HCT116 (cell line): ENCODE measurements around the gene MISFA. TPM values are rescaled to one million over a fixed set of nuclear protein-coding genes. Genes with fewer than 3 reads are reported as not detected.
A peak's percentile ranks its signal among the peaks of the same experiment; 100 is the strongest.
"Not testable (repeated sequence)": the region's sequence is repeated elsewhere in the genome, so short reads cannot be mapped to it uniquely, and the experiment has no call there.

Experiments used
- ATAC-seq: fragments of 200-7000 bp; cut with Tn5 transposase; 2 replicates; pipeline ENCODE4 v1.9.1; 2020; ENCODE audit warnings: mild to moderate bottlenecking, moderate library complexity
- BruUV-seq: library from RNA; stranded (reverse); fragments of 400-500 nt; replicated peaks from 2 replicates; lab custom pipeline; 2021; lab: Mats Ljungman, UMichigan
- CTCF ChIA-PET: fragments of 300-600 bp; sonication (Branson Sonifier 250); formaldehyde crosslinking; loops from one replicate; lab custom pipeline; 2021; ENCODE audit warnings: antibody characterized with exemption; lab: Charles Lee
- POLR2A ChIA-PET: fragments of 300-600, 350-600 bp; sonication (Branson Sonifier 250); formaldehyde crosslinking; loops from one replicate; lab custom pipeline; 2021; ENCODE audit warnings: antibody characterized with exemption; lab: Charles Lee
- RAD21 ChIA-PET, 2 experiments: fragments of 300-600 bp; sonication (Branson Sonifier 250); formaldehyde crosslinking; loops; one replicate each; lab custom pipeline; 2023; ENCODE audit warnings: low total read pairs in 2 of 2; ENCODE audit not compliant: uncharacterized antibody in 2 of 2, unreplicated experiment in 2 of 2, low non-redundant PET in 1 of 2; lab: Charles Lee
- DNase-seq: peaks from one replicate; pipeline ENCODE4 v3.0.0-alpha.2; 2010; ENCODE audit warnings: low read depth, low spot score
- H2AFZ ChIP-seq: fragments of 200-600 bp; shearing (Covaris generic), sonication (generic); 2 replicates; pipeline ENCODE4 v1.6.1; 2017; ENCODE audit warnings: low read depth, mixed run types, mixed read lengths, antibody characterized with exemption, low read length; ENCODE audit not compliant: poor library complexity, severe bottlenecking
- H3K27ac ChIP-seq: 2 replicates; pipeline ENCODE4 v1.5.1; 2012; ENCODE audit warnings: low read depth, low read length
- H3K27me3 ChIP-seq: fragments of 200-600 bp; sonication (generic); 2 replicates; pipeline ENCODE4 v1.6.1; 2016; ENCODE audit warnings: mixed run types, low read length, mixed read lengths; ENCODE audit not compliant: insufficient read depth
- H3K36me3 ChIP-seq, 2 experiments: fragments of 200-500 bp in 1 of 2; fragments of 200-600 bp in 1 of 2; sonication (Bioruptor generic) in 1 of 2; sonication (generic) in 1 of 2; 2 replicates each; pipeline versions ENCODE4 v1.5.1 to v1.6.1; 2014 to 2016; ENCODE audit warnings: low read length in 2 of 2, inconsistent platforms in 1 of 2, mixed read lengths in 1 of 2, mixed run types in 1 of 2; ENCODE audit not compliant: insufficient read depth in 2 of 2, control insufficient read depth in 1 of 2
- H3K4me1 ChIP-seq, 2 experiments: fragments of 200-600 bp in 1 of 2; sonication (generic) in 1 of 2; 2 replicates each; pipeline versions ENCODE4 v1.5.1 to v1.6.1; 2012 to 2017; ENCODE audit warnings: low read length in 2 of 2, inconsistent platforms in 1 of 2, mild to moderate bottlenecking in 1 of 2, mixed read lengths in 1 of 2, mixed run types in 1 of 2, moderate library complexity in 1 of 2; ENCODE audit not compliant: insufficient read depth in 2 of 2, control insufficient read depth in 1 of 2
- H3K4me2 ChIP-seq: fragments of 200-600 bp; sonication (generic); 2 replicates; pipeline ENCODE4 v1.6.1; 2017; ENCODE audit warnings: mixed run types, low read length, mixed read lengths
- H3K4me3 ChIP-seq, 2 experiments: fragments of 200-600 bp in 1 of 2; sonication (generic) in 1 of 2; replicated peaks in 1 of 2; 2 replicates each; pipeline ENCODE4 v1.5.1; 2011 to 2016; ENCODE audit warnings: low read length in 2 of 2, control low read depth in 1 of 2, low read depth in 1 of 2, mild to moderate bottlenecking in 1 of 2, mixed read lengths in 1 of 2, mixed run types in 1 of 2
- H3K79me2 ChIP-seq: fragments of 200-600 bp; sonication (generic); 2 replicates; pipeline ENCODE4 v1.6.1; 2017; ENCODE audit warnings: mild to moderate bottlenecking, mixed run types, low read length, moderate library complexity, mixed read lengths; ENCODE audit not compliant: insufficient read depth
- H3K9ac ChIP-seq: fragments of 200-600 bp; sonication (generic); 2 replicates; pipeline ENCODE4 v1.6.1; 2016; ENCODE audit warnings: low read length, mixed read lengths
- H3K9me2 ChIP-seq: fragments of 200-600 bp; sonication (generic), shearing (Covaris generic); 2 replicates; pipeline ENCODE4 v1.6.1; 2017; ENCODE audit warnings: mixed run types, mild to moderate bottlenecking, moderate library complexity; ENCODE audit not compliant: insufficient read depth
- H3K9me3 ChIP-seq, 2 experiments: fragments of 200-500 bp in 1 of 2; fragments of 200-600 bp in 1 of 2; sonication (Bioruptor generic) in 1 of 2; sonication (generic) in 1 of 2; 2 replicates each; pipeline ENCODE4 v1.6.1; 2014 to 2017; ENCODE audit warnings: low read length in 2 of 2, mixed read lengths in 2 of 2, inconsistent platforms in 1 of 2, low read depth in 1 of 2, mild to moderate bottlenecking in 1 of 2, mixed run types in 1 of 2, moderate library complexity in 1 of 2; ENCODE audit not compliant: control insufficient read depth in 1 of 2, insufficient read depth in 1 of 2
- H4K20me1 ChIP-seq: fragments of 200-600 bp; sonication (generic), shearing (Covaris generic); 2 replicates; pipeline ENCODE4 v1.6.1; 2017; ENCODE audit warnings: mixed run types, mild to moderate bottlenecking, moderate library complexity; ENCODE audit not compliant: insufficient read depth
- POLR2AphosphoS5 ChIP-seq: IDR thresholded peaks from 2 replicates; pipeline ENCODE4 v1.6.1; 2011; ENCODE audit warnings: mild to moderate bottlenecking, low read depth, low read length, moderate library complexity
- RAD21 ChIP-seq: IDR thresholded peaks from 2 replicates; pipeline ENCODE4 v1.6.1; 2012; ENCODE audit warnings: low read depth, mild to moderate bottlenecking
- REST ChIP-seq: IDR thresholded peaks from 2 replicates; pipeline ENCODE4 v1.6.1; 2012; ENCODE audit warnings: low read depth
- SIN3A ChIP-seq: IDR thresholded peaks from 2 replicates; pipeline ENCODE4 v1.6.1; 2012; ENCODE audit warnings: low read depth
- intact Hi-C: fragments of 100-400 bp; cut with micrococcal nuclease; formaldehyde crosslinking; loops from 2 replicates; pipeline ENCODE4 v1.10.0; 2022
- total RNA-seq: library from RNA; stranded (reverse); gene quantifications from one replicate; pipeline ENCODE4 v1.2.1, GENCODE V29; 2021; ENCODE audit not compliant: unreplicated experiment

Gene MISFA
- total RNA-seq, 1 experiment from 2014 or later: 3.2 TPM

DNA sequence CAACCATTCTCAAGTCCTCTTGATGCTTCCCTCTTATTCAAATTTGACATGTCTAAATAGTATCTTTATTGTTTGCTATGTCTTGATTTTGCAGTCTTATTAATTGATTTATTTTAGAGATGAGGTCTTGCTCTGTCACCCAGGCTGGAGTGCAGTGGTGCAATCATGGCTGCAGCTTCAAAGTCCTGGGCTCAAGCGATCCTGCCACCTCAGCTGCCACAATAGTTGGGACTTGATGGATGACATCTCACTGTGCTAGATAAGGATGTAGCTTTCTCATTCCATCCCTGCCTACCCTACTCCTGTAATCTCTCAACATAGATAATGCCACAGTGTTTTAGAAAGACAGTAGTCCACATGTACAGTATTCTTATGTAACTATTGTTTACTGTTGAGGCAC is 42.1 kb downstream of the MISFA start (continued):
- TF ChIP-seq REST (no peak), POLR2AphosphoS5 (no peak)

DNA sequence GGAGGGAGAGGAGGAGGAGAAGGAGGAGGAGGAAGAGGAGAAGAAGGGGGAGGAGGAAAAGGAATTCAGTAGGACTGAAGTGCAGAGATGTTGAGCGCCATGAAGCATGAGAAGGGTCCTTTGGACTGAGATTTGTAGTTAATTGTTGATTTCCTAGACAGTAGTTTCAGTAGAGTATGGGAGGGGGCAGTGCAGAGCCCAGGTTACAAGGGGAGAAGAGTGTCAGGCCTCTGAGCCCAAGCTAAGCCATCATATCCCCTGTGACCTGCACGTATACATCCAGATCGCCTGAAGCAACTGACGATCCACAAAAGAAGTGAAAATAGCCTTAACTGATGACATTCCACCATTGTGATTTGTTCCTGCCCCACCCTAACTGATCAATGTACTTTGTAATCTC is 43.4 kb downstream of the MISFA start:
- DNase-seq, H3K27me3 ChIP-seq, POLR2A ChIA-PET, CTCF ChIA-PET, H3K79me2 ChIP-seq, H2AFZ ChIP-seq, H3K27ac ChIP-seq, H3K4me3 ChIP-seq, H3K9me3 ChIP-seq, H3K9me2 ChIP-seq, RAD21 ChIA-PET, H3K4me1 ChIP-seq, BruUV-seq, H3K36me3 ChIP-seq, H3K4me2 ChIP-seq, H3K9ac ChIP-seq, intact Hi-C loops, H4K20me1 ChIP-seq: not testable (repeated sequence)
- 0 out of 2 replicates have a peak, but pooled peaks have one; percentile 52 for ATAC-seq

DNA sequence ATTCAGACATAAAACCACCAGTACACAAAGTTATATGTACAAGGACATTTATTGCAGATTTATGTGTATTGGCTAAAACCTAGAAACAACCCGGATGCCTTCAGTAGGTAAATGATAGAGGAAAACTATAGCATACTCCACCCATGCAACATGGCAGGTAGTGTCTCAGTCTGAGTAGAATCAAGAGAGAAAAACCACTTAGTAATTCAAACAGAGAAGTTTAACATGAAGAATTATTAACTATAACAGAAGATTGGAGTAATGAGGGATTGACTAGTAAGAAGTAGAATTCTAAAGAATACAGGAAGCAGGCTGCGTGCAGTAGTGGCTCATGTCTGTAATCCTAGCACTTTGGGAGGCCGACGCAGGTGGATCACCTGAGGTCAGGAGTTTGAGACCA is 50.8 kb downstream of the MISFA start:
- H4K20me1 ChIP-seq: no peaks in the 10 kb centered on the region
- no peaks in the 10 kb centered on the region for H3K79me2 ChIP-seq
- CTCF ChIA-PET: interaction anchor here (2.4 kb wide), 1 partner anchor 535 kb away, joined by 9 read pairs; no protein-coding TSS in a partner anchor
- no peaks in the 10 kb centered on the region for H3K27me3 ChIP-seq
- intact Hi-C loops: loop anchor here (5.0 kb wide), 1 partner anchor 713 kb away; no protein-coding TSS in a partner anchor
- no peak overlapping the region for H3K4me2 ChIP-seq
- H3K9me3 ChIP-seq: no peaks in the 10 kb centered on the region
- no peaks in the 10 kb centered on the region for H3K36me3 ChIP-seq
- POLR2A ChIA-PET: no interaction called here
- no peak overlapping the region for H3K27ac ChIP-seq
- no peaks in the 10 kb centered on the region for H3K9me2 ChIP-seq
- DNase-seq (no peak), ATAC-seq (no peak)
- no peak overlapping the region for H3K9ac ChIP-seq
- RAD21 ChIA-PET: no interaction called here
- H3K4me3 ChIP-seq: no peak overlapping the region
- no peak for TF ChIP-seq RAD21
- TF ChIP-seq SIN3A: no peak
- H3K4me1 ChIP-seq: no peaks in the 10 kb centered on the region; a peak in 1 of 4 replicates
- no peak overlapping the region for H2AFZ ChIP-seq
- BruUV-seq: no TSS peak
